Neural cell (in vitro differentiated cells): ENCODE results near the gene SLC6A4. TPM values are rescaled to one million over a fixed set of nuclear protein-coding genes. Genes with fewer than 3 reads are reported as not detected.

Experiments used
- H2AFZ ChIP-seq: fragments of 200-600, 300-800 bp; sonication (generic), shearing (Covaris generic); 2 replicates; pipeline ENCODE4 v1.6.0; 2014; ENCODE audit warnings: low read depth, mild to moderate bottlenecking, antibody characterized with exemption, low read length, moderate library complexity
- H3F3A ChIP-seq: fragments of 200-600 bp; shearing (Covaris generic); 2 replicates; pipeline ENCODE4 v1.6.1; 2016; ENCODE audit warnings: mild to moderate bottlenecking, moderate library complexity, mixed read lengths, antibody characterized with exemption, low read length; ENCODE audit not compliant: insufficient read depth, poor library complexity, severe bottlenecking
- H3K27ac ChIP-seq: fragments of 200-600, 300-800 bp; sonication (generic), shearing (Covaris generic); 2 replicates; pipeline ENCODE4 v1.5.1; 2014; ENCODE audit warnings: mild to moderate bottlenecking, low read length, moderate library complexity
- H3K27me3 ChIP-seq: fragments of 300-800, 200-600 bp; sonication (generic), shearing (Covaris generic); 2 replicates; pipeline ENCODE4 v1.6.0; 2014; ENCODE audit warnings: mild to moderate bottlenecking, low read depth, low read length, moderate library complexity; ENCODE audit not compliant: insufficient read depth
- H3K36me3 ChIP-seq: fragments of 300-800, 200-600 bp; sonication (generic), shearing (Covaris generic); 2 replicates; pipeline ENCODE4 v1.5.1; 2014; ENCODE audit warnings: mild to moderate bottlenecking, antibody characterized with exemption, low read length, moderate library complexity; ENCODE audit not compliant: insufficient read depth
- H3K4me2 ChIP-seq: fragments of 300-800, 200-600 bp; sonication (generic), shearing (Covaris generic); 2 replicates; pipeline ENCODE4 v1.6.0; 2014; ENCODE audit warnings: mild to moderate bottlenecking, low read length
- H3K4me3 ChIP-seq: fragments of 300-800, 200-600 bp; sonication (generic), shearing (Covaris generic); 2 replicates; pipeline ENCODE4 v1.5.1; 2014; ENCODE audit warnings: mild to moderate bottlenecking, low read length, moderate library complexity
- H3K79me2 ChIP-seq: fragments of 200-600 bp; shearing (Covaris generic); replicated peaks from 2 replicates; pipeline ENCODE4 v1.6.0; 2014; ENCODE audit warnings: mild to moderate bottlenecking, low read length, moderate library complexity; ENCODE audit not compliant: insufficient read depth
- H3K9ac ChIP-seq: fragments of 300-800, 200-600 bp; sonication (generic), shearing (Covaris generic); 2 replicates; pipeline ENCODE4 v1.6.1; 2016; ENCODE audit warnings: mild to moderate bottlenecking, low read length, mixed read lengths
- H3K9me2 ChIP-seq: fragments of 200-600 bp; shearing (Covaris generic); 2 replicates; pipeline ENCODE4 v1.6.1; 2016; ENCODE audit warnings: mild to moderate bottlenecking, low read length, mixed read lengths; ENCODE audit not compliant: insufficient read depth
- H3K9me3 ChIP-seq: fragments of 200-600, 300-800 bp; sonication (generic), shearing (Covaris generic); 2 replicates; pipeline ENCODE4 v1.6.1; 2016; ENCODE audit warnings: mild to moderate bottlenecking, mixed run types, low read length, moderate library complexity, mixed read lengths
- H4K20me1 ChIP-seq: fragments of 200-600 bp; shearing (Covaris generic); 2 replicates; pipeline ENCODE4 v1.6.1; 2016; ENCODE audit warnings: mild to moderate bottlenecking, mixed run types; ENCODE audit not compliant: insufficient read depth
- CTCF ChIP-seq: fragments of 450-650 bp; IDR thresholded peaks from 2 replicates; pipeline ENCODE4 v1.5.1; 2014; ENCODE audit warnings: antibody characterized with exemption, mild to moderate bottlenecking, moderate library complexity; ENCODE audit not compliant: poor library complexity, severe bottlenecking
- EP300 ChIP-seq: fragments of 450-650 bp; conservative IDR thresholded peaks from 2 replicates; pipeline ENCODE4 v1.6.1; 2014; ENCODE audit warnings: antibody characterized with exemption, mild to moderate bottlenecking, moderate library complexity; ENCODE audit not compliant: poor library complexity, severe bottlenecking
- EZH2 ChIP-seq: fragments of 200-600, 300-800 bp; shearing (Covaris generic), sonication (generic); IDR thresholded peaks from 2 replicates; pipeline ENCODE4 v1.6.1; 2014; ENCODE audit warnings: antibody characterized with exemption, low read length, borderline replicate concordance, mild to moderate bottlenecking; ENCODE audit not compliant: insufficient read depth, poor library complexity, severe bottlenecking
- MXI1 ChIP-seq: fragments of 450-650 bp; conservative IDR thresholded peaks from 2 replicates; pipeline ENCODE4 v1.6.1; 2014; ENCODE audit warnings: antibody characterized with exemption, mild to moderate bottlenecking; ENCODE audit not compliant: poor library complexity, severe bottlenecking
- POLR2AphosphoS5 ChIP-seq: IDR thresholded peaks from 2 replicates; pipeline ENCODE4 v1.6.1; 2012
- RAD21 ChIP-seq: fragments of 450-650 bp; conservative IDR thresholded peaks from 2 replicates; pipeline ENCODE4 v1.6.1; 2014; ENCODE audit warnings: antibody characterized with exemption, mild to moderate bottlenecking, moderate library complexity
- REST ChIP-seq: IDR thresholded peaks from 2 replicates; pipeline ENCODE4 v1.6.1; 2012; ENCODE audit warnings: borderline replicate concordance
- SMC3 ChIP-seq: fragments of 450-650 bp; conservative IDR thresholded peaks from 2 replicates; pipeline ENCODE4 v1.6.1; 2014; ENCODE audit warnings: antibody characterized with exemption, mild to moderate bottlenecking, moderate library complexity; ENCODE audit not compliant: poor library complexity
- TAF1 ChIP-seq: IDR thresholded peaks from 2 replicates; pipeline ENCODE4 v1.6.1; 2012; ENCODE audit warnings: low read depth
- polyA plus RNA-seq: library from polyadenylated mRNA; depleted of rRNA; stranded (reverse); fragments of >200 nt; gene quantifications from 2 replicates; pipeline ENCODE4 v1.2.3, GENCODE V29; 2014

SLC6A4 gene
- polyA plus RNA-seq, 1 donor from 2014 or later: 1.1 TPM

- Histone ChIP-seq H3F3A (no peaks in the 10 kb centered on the region), H3K79me2 (no peaks in the 10 kb centered on the region), H2AFZ (no peak overlapping the region), H4K20me1 (no peaks in the 10 kb centered on the region), H3K4me2 (no peak overlapping the region), H3K9me2 (no peaks in the 10 kb centered on the region), H3K9ac (no peak overlapping the region), H3K27me3 (no peaks in the 10 kb centered on the region), H3K27ac (no peak overlapping the region), H3K4me3 (no peak overlapping the region), H3K36me3 (no peaks in the 10 kb centered on the region), H3K9me3 (no peaks in the 10 kb centered on the region)
- TF ChIP-seq TAF1 (no peak), SMC3 (no peak), MXI1 (no peak), POLR2AphosphoS5 (no peak), EP300 (no peak), EZH2 (no peak), CTCF (no peak)
Observed at GRCh38 chr17:30271102-30271501, 35.6 kb upstream of the SLC6A4 start.

- Histone ChIP-seq H4K20me1 (no peaks in the 10 kb centered on the region), H3K4me3 (no peak overlapping the region), H3K9ac (no peak overlapping the region), H3K27ac (no peak overlapping the region), H3K36me3 (no peaks in the 10 kb centered on the region), H3K79me2 (no peaks in the 10 kb centered on the region), H3K4me2 (no peak overlapping the region), H3F3A (no peaks in the 10 kb centered on the region), H2AFZ (no peak overlapping the region), H3K9me2 (no peaks in the 10 kb centered on the region), H3K27me3 (no peaks in the 10 kb centered on the region), H3K9me3 (no peaks in the 10 kb centered on the region)
- TF ChIP-seq EP300 (no peak), REST (no peak), TAF1 (no peak), EZH2 (no peak), MXI1 (no peak), CTCF (no peak), RAD21 (no peak), POLR2AphosphoS5 (no peak), SMC3 (no peak)
Observed at GRCh38 chr17:30267625-30268024, 32.1 kb upstream of the SLC6A4 start.
